ENCODE results near the gene TRIP13. TPM values are rescaled to one million over a fixed set of nuclear protein-coding genes. Genes with fewer than 3 reads are reported as not detected.

The TRIP13 gene
- total RNA-seq, 1 donor from 2014 or later: 8.4 TPM

DNA sequence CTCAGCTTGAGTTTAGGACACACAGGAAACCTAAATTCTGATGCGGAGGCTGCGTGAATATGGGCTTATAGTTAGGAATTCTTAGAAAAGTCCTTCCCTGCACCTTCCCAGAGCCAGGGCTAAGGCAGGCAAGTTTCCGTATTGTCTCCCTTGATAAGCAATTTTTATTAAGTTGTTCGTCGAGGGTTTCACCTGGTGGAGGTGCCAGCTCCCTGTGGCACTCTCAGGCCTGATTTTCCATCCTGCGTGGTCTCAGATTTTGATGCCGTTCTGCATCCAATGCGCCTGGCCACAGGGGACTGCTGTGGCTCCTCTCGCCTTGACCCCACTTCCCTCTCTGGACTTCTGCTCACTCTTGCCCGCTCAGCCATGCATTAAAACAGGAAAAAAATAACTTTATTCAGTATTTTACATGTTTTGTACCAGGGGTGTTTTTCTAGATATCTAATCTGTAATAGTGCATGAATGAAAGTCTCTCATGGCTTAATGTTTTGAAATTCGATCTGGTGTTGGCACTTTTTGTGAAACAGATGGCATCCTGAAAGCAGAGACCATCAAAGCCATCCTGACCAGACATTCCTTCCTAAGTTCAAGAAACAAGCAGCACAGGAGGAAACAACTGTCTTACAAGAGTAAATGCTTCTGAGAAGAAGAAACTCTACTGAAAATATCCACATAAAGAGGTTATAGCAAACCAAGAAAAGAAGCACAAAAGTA, 50.7 kb downstream of the TRIP13 start:
- TF ChIP-seq, protein P1, sequence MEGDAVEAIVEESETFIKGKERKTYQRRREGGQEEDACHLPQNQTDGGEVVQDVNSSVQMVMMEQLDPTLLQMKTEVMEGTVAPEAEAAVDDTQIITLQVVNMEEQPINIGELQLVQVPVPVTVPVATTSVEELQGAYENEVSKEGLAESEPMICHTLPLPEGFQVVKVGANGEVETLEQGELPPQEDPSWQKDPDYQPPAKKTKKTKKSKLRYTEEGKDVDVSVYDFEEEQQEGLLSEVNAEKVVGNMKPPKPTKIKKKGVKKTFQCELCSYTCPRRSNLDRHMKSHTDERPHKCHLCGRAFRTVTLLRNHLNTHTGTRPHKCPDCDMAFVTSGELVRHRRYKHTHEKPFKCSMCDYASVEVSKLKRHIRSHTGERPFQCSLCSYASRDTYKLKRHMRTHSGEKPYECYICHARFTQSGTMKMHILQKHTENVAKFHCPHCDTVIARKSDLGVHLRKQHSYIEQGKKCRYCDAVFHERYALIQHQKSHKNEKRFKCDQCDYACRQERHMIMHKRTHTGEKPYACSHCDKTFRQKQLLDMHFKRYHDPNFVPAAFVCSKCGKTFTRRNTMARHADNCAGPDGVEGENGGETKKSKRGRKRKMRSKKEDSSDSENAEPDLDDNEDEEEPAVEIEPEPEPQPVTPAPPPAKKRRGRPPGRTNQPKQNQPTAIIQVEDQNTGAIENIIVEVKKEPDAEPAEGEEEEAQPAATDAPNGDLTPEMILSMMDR (IDR thresholded peaks at IDR 0.05; ENCODE audit: unreplicated experiment): no peak
- H3K27ac Mint-ChIP-seq (ENCODE audit: unreplicated experiment): no peak overlapping the region
- peaks cover 12% of the 10 kb centered on the region for H3K4me1 Mint-ChIP-seq (ENCODE audit: unreplicated experiment)
- no peak for DNase-seq (ENCODE audit: low spot score)
- no peak overlapping the region for H3K4me3 Mint-ChIP-seq (ENCODE audit: unreplicated experiment)
- no peaks in the 10 kb centered on the region for H3K36me3 Mint-ChIP-seq (ENCODE audit: low read depth, unreplicated experiment)
- H3K27me3 Mint-ChIP-seq (ENCODE audit: unreplicated experiment): peaks cover 11% of the 10 kb centered on the region
- no peaks in the 10 kb centered on the region for H3K9me3 Mint-ChIP-seq (ENCODE audit: unreplicated experiment)

DNA sequence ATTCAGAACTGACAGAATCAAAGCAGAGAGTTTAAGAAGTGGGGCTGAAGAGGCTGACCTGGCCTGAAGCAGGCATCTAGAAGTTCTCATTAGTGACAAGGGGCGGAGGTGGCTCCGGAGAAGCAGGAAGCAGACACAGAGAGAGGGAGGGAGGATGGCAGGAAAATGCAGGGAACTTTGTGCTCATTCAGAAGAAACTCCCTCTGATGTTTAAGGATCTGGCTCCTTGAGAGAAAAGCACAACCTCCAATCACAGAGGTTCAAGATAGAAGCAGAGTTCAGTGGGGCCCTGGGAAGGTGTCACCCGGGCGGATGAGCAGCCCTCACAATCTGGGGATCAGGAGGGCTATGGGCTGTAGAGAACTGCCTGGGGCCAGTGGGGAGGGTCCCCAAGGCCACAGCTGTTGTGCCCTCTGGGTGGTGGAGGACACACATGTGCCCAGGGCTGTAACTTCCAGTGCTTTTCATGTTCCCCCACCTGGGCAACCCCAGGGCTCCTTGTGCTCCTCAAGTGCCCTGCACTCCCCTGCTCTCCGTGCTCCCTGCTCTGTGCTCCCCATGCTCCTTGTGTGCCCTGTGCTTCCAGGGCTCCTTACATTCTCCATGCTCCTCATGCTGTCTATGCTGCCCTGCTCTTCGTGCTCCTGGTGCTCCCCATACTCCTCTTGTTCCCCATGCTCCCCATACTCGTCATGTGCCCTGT, 51.4 kb downstream of the TRIP13 start:
- TF ChIP-seq, protein P1 (IDR thresholded peaks at IDR 0.05; ENCODE audit: unreplicated experiment): no peak
- DNase-seq (ENCODE audit: low spot score): no peak
- no peak overlapping the region for H3K27ac Mint-ChIP-seq (ENCODE audit: unreplicated experiment)
- no peaks in the 10 kb centered on the region for H3K9me3 Mint-ChIP-seq (ENCODE audit: unreplicated experiment)
- peaks cover 12% of the 10 kb centered on the region for H3K4me1 Mint-ChIP-seq (ENCODE audit: unreplicated experiment)
- H3K27me3 Mint-ChIP-seq (ENCODE audit: unreplicated experiment): peaks cover 8% of the 10 kb centered on the region
- H3K4me3 Mint-ChIP-seq (ENCODE audit: unreplicated experiment): no peak overlapping the region
- no peaks in the 10 kb centered on the region for H3K36me3 Mint-ChIP-seq (ENCODE audit: low read depth, unreplicated experiment)

DNA sequence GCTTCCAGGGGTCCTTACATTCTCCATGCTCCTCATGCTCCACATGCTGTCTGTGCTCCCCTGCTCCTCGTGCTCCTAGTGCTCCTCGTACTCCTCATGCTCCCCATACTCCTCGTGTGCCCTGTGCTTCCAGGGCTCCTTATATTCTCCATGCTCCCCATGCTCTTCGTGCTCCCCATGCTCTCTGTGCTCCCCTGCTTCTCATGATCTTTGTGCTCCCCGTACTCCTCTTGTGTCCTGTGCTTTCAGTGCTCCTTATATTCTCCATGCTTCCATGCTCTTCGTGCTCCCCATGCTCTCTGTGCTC, 51.9 kb downstream of the TRIP13 start:
- H3K27me3 Mint-ChIP-seq (ENCODE audit: unreplicated experiment): peaks cover 8% of the 10 kb centered on the region
- TF ChIP-seq, protein P1 (IDR thresholded peaks at IDR 0.05; ENCODE audit: unreplicated experiment): no peak
- no peaks in the 10 kb centered on the region for H3K9me3 Mint-ChIP-seq (ENCODE audit: unreplicated experiment)
- no peaks in the 10 kb centered on the region for H3K36me3 Mint-ChIP-seq (ENCODE audit: low read depth, unreplicated experiment)
- no peak overlapping the region for H3K27ac Mint-ChIP-seq (ENCODE audit: unreplicated experiment)
- no peak for DNase-seq (ENCODE audit: low spot score)
- H3K4me3 Mint-ChIP-seq (ENCODE audit: unreplicated experiment): no peak overlapping the region
- peaks cover 12% of the 10 kb centered on the region for H3K4me1 Mint-ChIP-seq (ENCODE audit: unreplicated experiment)

DNA sequence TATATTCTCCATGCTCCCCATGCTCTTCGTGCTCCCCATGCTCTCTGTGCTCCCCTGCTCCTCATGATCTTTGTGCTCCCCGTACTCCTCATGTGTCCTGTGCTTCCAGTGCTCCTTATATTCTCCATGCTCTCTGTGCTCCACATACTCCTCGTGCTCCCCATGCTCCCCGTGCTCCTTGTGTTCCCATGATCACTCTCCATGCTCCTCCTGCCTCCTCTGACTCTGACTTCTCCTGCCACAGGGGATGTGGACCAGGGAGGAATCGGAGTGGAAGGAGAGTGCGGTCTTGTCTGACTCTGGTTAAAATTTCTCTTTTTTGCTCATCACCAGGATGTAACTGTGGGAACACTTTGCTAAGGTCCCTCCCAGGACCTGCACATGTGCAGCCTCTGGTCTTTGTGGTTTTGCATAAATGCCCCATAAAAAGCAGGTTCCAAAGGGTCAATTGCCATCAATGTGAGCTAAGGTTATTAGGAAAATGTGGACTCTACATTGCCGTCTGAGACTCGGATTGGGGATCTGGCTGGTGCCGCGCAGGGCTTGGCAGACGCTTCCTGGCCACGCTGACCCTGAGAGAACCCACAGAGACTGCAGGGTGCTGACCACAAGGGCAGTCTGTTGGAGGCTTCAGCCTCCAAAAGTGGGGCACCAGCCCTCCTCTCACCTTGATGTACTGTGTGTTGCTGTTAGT, 52.5 kb downstream of the TRIP13 start:
- peaks cover 12% of the 10 kb centered on the region for H3K4me1 Mint-ChIP-seq (ENCODE audit: unreplicated experiment)
- no peak overlapping the region for H3K27ac Mint-ChIP-seq (ENCODE audit: unreplicated experiment)
- no peak overlapping the region for H3K4me3 Mint-ChIP-seq (ENCODE audit: unreplicated experiment)
- peaks cover 8% of the 10 kb centered on the region for H3K27me3 Mint-ChIP-seq (ENCODE audit: unreplicated experiment)
- DNase-seq (ENCODE audit: low spot score): no peak
- no peaks in the 10 kb centered on the region for H3K9me3 Mint-ChIP-seq (ENCODE audit: unreplicated experiment)
- TF ChIP-seq, protein P1 (IDR thresholded peaks at IDR 0.05; ENCODE audit: unreplicated experiment): no peak
- H3K36me3 Mint-ChIP-seq (ENCODE audit: low read depth, unreplicated experiment): no peaks in the 10 kb centered on the region
